ENCODE results near the gene ARHGAP22. TPM values are rescaled to one million over a fixed set of nuclear protein-coding genes. Genes with fewer than 3 reads are reported as not detected.

Gene ARHGAP22
- total RNA-seq, 1 donor from 2014 or later: 5.1 TPM

- Mint-ChIP-seq H3K36me3 (no peaks in the 10 kb centered on the region), H3K9me3 (no peaks in the 10 kb centered on the region), H3K27ac (no peak overlapping the region), H3K4me3 (no peak overlapping the region), H3K27me3 (peaks cover 3% of the 10 kb centered on the region), H3K4me1 (ENCODE audit: unreplicated experiment) (no peaks in the 10 kb centered on the region)
- peak; percentile 64 for DNase-seq (ENCODE audit: extremely low spot score, unreplicated experiment)
- TF ChIP-seq CTCF (conservative IDR thresholded peaks at IDR 0.05): no peak
These were observed 155.2 kb downstream of the ARHGAP22 start for GRCh38 chr10:48449501-48450232.

- DNase-seq (ENCODE audit: extremely low spot score, unreplicated experiment): no peak
- H3K27me3 Mint-ChIP-seq: peaks cover 3% of the 10 kb centered on the region
- peak overlapping the region; percentile 55 for H3K27ac Mint-ChIP-seq
- no peaks in the 10 kb centered on the region for H3K4me1 Mint-ChIP-seq (ENCODE audit: unreplicated experiment)
- H3K9me3 Mint-ChIP-seq: no peaks in the 10 kb centered on the region
- no peak for TF ChIP-seq CTCF (conservative IDR thresholded peaks at IDR 0.05)
- H3K36me3 Mint-ChIP-seq: no peaks in the 10 kb centered on the region
- no peak overlapping the region for H3K4me3 Mint-ChIP-seq
These were observed 156.1 kb downstream of the ARHGAP22 start for GRCh38 chr10:48448796-48449195.

GRCh38 chr10:48447356-48448215, 157.3 kb downstream of the ARHGAP22 start:
- H3K4me3 Mint-ChIP-seq: no peak overlapping the region
- H3K27ac Mint-ChIP-seq: no peak overlapping the region
- TF ChIP-seq CTCF (conservative IDR thresholded peaks at IDR 0.05): no peak
- peaks cover 7% of the 10 kb centered on the region for H3K27me3 Mint-ChIP-seq
- no peaks in the 10 kb centered on the region for H3K36me3 Mint-ChIP-seq
- no peaks in the 10 kb centered on the region for H3K9me3 Mint-ChIP-seq
- DNase-seq (ENCODE audit: extremely low spot score, unreplicated experiment): no peak
- peaks cover 9% of the 10 kb centered on the region for H3K4me1 Mint-ChIP-seq (ENCODE audit: unreplicated experiment)

- DNase-seq (ENCODE audit: extremely low spot score, unreplicated experiment): no peak
- H3K4me1 Mint-ChIP-seq (ENCODE audit: unreplicated experiment): peaks cover 12% of the 10 kb centered on the region
- no peaks in the 10 kb centered on the region for H3K36me3 Mint-ChIP-seq
- no peak overlapping the region for H3K4me3 Mint-ChIP-seq
- peaks cover 7% of the 10 kb centered on the region for H3K27me3 Mint-ChIP-seq
- no peak overlapping the region for H3K27ac Mint-ChIP-seq
- no peak for TF ChIP-seq CTCF (conservative IDR thresholded peaks at IDR 0.05)
- no peaks in the 10 kb centered on the region for H3K9me3 Mint-ChIP-seq
These were observed 158.1 kb downstream of the ARHGAP22 start for GRCh38 chr10:48446785-48447184.

- no peaks in the 10 kb centered on the region for H3K36me3 Mint-ChIP-seq
- DNase-seq (ENCODE audit: extremely low spot score, unreplicated experiment): no peak
- peaks cover 12% of the 10 kb centered on the region for H3K4me1 Mint-ChIP-seq (ENCODE audit: unreplicated experiment)
- no peak overlapping the region for H3K27ac Mint-ChIP-seq
- H3K27me3 Mint-ChIP-seq: peaks cover 7% of the 10 kb centered on the region
- H3K4me3 Mint-ChIP-seq: no peak overlapping the region
- no peaks in the 10 kb centered on the region for H3K9me3 Mint-ChIP-seq
- no peak for TF ChIP-seq CTCF (conservative IDR thresholded peaks at IDR 0.05)
These were observed 158.9 kb downstream of the ARHGAP22 start for GRCh38 chr10:48445932-48446331.
